CD4-positive, alpha-beta memory T cell (primary cell): ENCODE measurements around the gene CHST11. TPM values are rescaled to one million over a fixed set of nuclear protein-coding genes. Genes with fewer than 3 reads are reported as not detected.

Experiments used
- CTCF ChIA-PET: fragments of 350-600 bp; sonication (Branson Sonifier 250); formaldehyde crosslinking; loops from one replicate; lab custom pipeline; 2021; ENCODE audit warnings: inconsistent platforms; ENCODE audit not compliant: partially characterized antibody; lab: Charles Lee
- POLR2A ChIA-PET: fragments of 350-600 bp; sonication (Branson Sonifier 250); formaldehyde crosslinking; loops from one replicate; lab custom pipeline; 2021; ENCODE audit not compliant: partially characterized antibody; lab: Charles Lee
- DNase-seq, 5 donors: peaks; one replicate each; pipeline versions ENCODE4 v3.0.0 to v3.0.0-alpha.2; 2020 to 2022; ENCODE audit warnings: mixed read lengths in 1 of 5
- H3K27ac ChIP-seq: one replicate; pipeline ENCODE4 v1.7.0; 2013; ENCODE audit warnings: low read depth, low read length
- H3K27me3 ChIP-seq: 2 replicates; pipeline ENCODE4 v1.7.0; 2013; ENCODE audit warnings: mild to moderate bottlenecking, low read length, moderate library complexity; ENCODE audit not compliant: insufficient read depth
- H3K36me3 ChIP-seq: 2 replicates; pipeline ENCODE4 v1.7.0; 2013; ENCODE audit warnings: mild to moderate bottlenecking, low read length, moderate library complexity; ENCODE audit not compliant: insufficient read depth
- H3K4me1 ChIP-seq: 2 replicates; pipeline ENCODE4 v1.7.0; 2013; ENCODE audit warnings: mild to moderate bottlenecking, low read length, moderate library complexity; ENCODE audit not compliant: insufficient read depth
- H3K4me3 ChIP-seq, 2 donors: one replicate each; pipeline ENCODE4 v1.7.0; 2013; ENCODE audit warnings: low read length in 2 of 2, mild to moderate bottlenecking in 1 of 2
- H3K9me3 ChIP-seq, 2 donors: one replicate each; pipeline ENCODE4 v1.7.0; 2013; ENCODE audit warnings: low read length in 2 of 2, control low read depth in 1 of 2; ENCODE audit not compliant: control insufficient read depth in 1 of 2
- H3K27ac Mint-ChIP-seq, 7 donors: one replicate each; pipeline ENCODE4 v1.8.0; 2020 to 2021; ENCODE audit warnings: mixed read lengths in 7 of 7, mild to moderate bottlenecking in 6 of 7, inconsistent platforms in 3 of 7, moderate library complexity in 3 of 7
- H3K27me3 Mint-ChIP-seq, 2 donors: one replicate each; pipeline ENCODE4 v1.8.0; 2020 to 2021; ENCODE audit warnings: mixed read lengths in 2 of 2
- H3K36me3 Mint-ChIP-seq, 2 donors: one replicate each; pipeline ENCODE4 v1.8.0; 2020 to 2021; ENCODE audit warnings: mixed read lengths in 2 of 2, inconsistent platforms in 1 of 2, mild to moderate bottlenecking in 1 of 2
- H3K4me1 Mint-ChIP-seq, 4 donors: one replicate each; pipeline ENCODE4 v1.8.0; 2020 to 2021; ENCODE audit warnings: mixed read lengths in 4 of 4, mild to moderate bottlenecking in 1 of 4
- H3K4me3 Mint-ChIP-seq, 8 donors: one replicate each; pipeline ENCODE4 v1.8.0; 2020 to 2021; ENCODE audit warnings: mixed read lengths in 8 of 8, mild to moderate bottlenecking in 7 of 8, moderate library complexity in 6 of 8, inconsistent platforms in 3 of 8
- H3K9me3 Mint-ChIP-seq, 8 donors: one replicate each; pipeline ENCODE4 v1.8.0; 2020 to 2021; ENCODE audit warnings: mixed read lengths in 8 of 8, mild to moderate bottlenecking in 5 of 8, inconsistent platforms in 3 of 8, moderate library complexity in 1 of 8
- intact Hi-C: fragments of 100-400 bp; cut with micrococcal nuclease; formaldehyde crosslinking; loops from one replicate; pipeline ENCODE4 v1.15.1; 2023
- polyA plus RNA-seq, 2 donors: library from polyadenylated mRNA; unstranded; fragments of 300-500 nt; fragmentation: Illumina TruSeq; gene quantifications; one replicate each; pipeline ENCODE4 v1.2.3, GENCODE V29; 2021
- total RNA-seq, 2 experiments: library from RNA; stranded (reverse); gene quantifications; one replicate each; pipeline ENCODE4 v1.2.3, GENCODE V29; 2021

The CHST11 gene
- total and polyA plus RNA-seq, 4 experiments from 2014 or later = 55.1 to 64.6 (median 59.8) TPM

- POLR2A ChIA-PET = no interaction called here
- CTCF ChIA-PET = interaction anchor here (0.5 kb wide), 1 partner anchor 37 kb away, joined by 3 read pairs; no protein-coding TSS in a partner anchor
- Mint-ChIP-seq H3K27me3 (no peaks in the 10 kb centered on the region), H3K4me3 (no peak overlapping the region), H3K4me1 (peaks cover 40 to 83% (median 58%) of the 10 kb centered on the region in 4 donors), H3K9me3 (peaks cover 0 to 9% (median 0%) of the 10 kb centered on the region in 8 donors), H3K27ac (peak overlapping the region in 3 of 7 donors; percentile 67 to 82 (median 70)), H3K36me3 (peaks cover 0 to 22% of the 10 kb centered on the region in 2 donors)
- Histone ChIP-seq H3K36me3 (no peaks in the 10 kb centered on the region), H3K9me3 (no peaks in the 10 kb centered on the region), H3K4me1 (peaks cover 34% of the 10 kb centered on the region), H3K27ac (no peak overlapping the region), H3K27me3 (no peaks in the 10 kb centered on the region), H3K4me3 (no peak overlapping the region)
- intact Hi-C loops = no loop called here
- no peak for DNase-seq
Measured at GRCh38 chr12:104724992-104725585, 268.3 kb downstream of the CHST11 start.

DNA sequence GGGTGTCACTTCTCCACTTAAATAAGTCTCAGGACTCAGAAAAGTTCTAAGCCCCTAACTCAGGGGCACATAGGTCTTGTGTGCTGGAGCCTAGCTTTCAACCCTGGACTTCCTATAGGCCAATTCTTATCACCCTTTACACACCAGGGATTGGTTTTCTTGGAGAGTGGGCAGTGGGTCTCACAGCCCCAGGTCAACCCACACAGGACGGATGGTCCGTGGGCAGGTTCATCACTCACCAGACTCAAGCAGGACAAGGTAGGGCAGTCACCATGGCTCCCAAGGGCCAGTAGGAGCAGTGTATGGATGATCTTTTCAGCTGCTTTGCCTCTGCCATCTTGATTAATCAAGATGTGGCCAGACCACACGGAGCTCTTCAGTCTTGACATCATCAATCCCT is 268.9 kb downstream of the CHST11 start:
- no peaks in the 10 kb centered on the region for H3K9me3 ChIP-seq
- peaks cover 0 to 19% of the 10 kb centered on the region in 2 donors for H3K36me3 Mint-ChIP-seq
- DNase-seq = no peak

GRCh38 chr12:104727726-104728465 is 271.1 kb downstream of the CHST11 start:
- no peak overlapping the region for H3K27ac ChIP-seq
- peaks cover 33% of the 10 kb centered on the region for H3K4me1 ChIP-seq
- intact Hi-C loops = no loop called here
- H3K9me3 ChIP-seq = no peaks in the 10 kb centered on the region
- ChIA-PET CTCF (no interaction called here), POLR2A (interaction anchor here (1.3 kb wide), 1 partner anchor 8 kb away, joined by 3 read pairs; no protein-coding TSS in a partner anchor)
- peaks cover 0 to 5% (median 0%) of the 10 kb centered on the region in 8 donors for H3K9me3 Mint-ChIP-seq
- H3K27me3 ChIP-seq = no peaks in the 10 kb centered on the region
- H3K36me3 ChIP-seq = no peaks in the 10 kb centered on the region
- no peaks in the 10 kb centered on the region for H3K27me3 Mint-ChIP-seq
- peaks cover 0 to 18% of the 10 kb centered on the region in 2 donors for H3K36me3 Mint-ChIP-seq
- no peak overlapping the region for H3K4me3 ChIP-seq
- peak overlapping the region in 4 of 7 donors; percentile 4 to 62 (median 20) for H3K27ac Mint-ChIP-seq
- H3K4me3 Mint-ChIP-seq = no peak overlapping the region
- H3K4me1 Mint-ChIP-seq = peaks cover 32 to 80% (median 50%) of the 10 kb centered on the region in 4 donors
- DNase-seq = no peak

More for the DNA sequence above, 268.9 kb downstream of the CHST11 start:
- Mint-ChIP-seq H3K27ac (peak overlapping the region in 3 of 7 donors; percentile 61 to 82 (median 70)), H3K4me3 (no peak overlapping the region), H3K9me3 (peaks cover 0 to 6% (median 0%) of the 10 kb centered on the region in 8 donors), H3K27me3 (no peaks in the 10 kb centered on the region), H3K4me1 (peaks cover 39 to 82% (median 56%) of the 10 kb centered on the region in 4 donors)
- no peak overlapping the region for H3K27ac ChIP-seq
- CTCF ChIA-PET = no interaction called here
- no peaks in the 10 kb centered on the region for H3K36me3 ChIP-seq
- no peak overlapping the region for H3K4me3 ChIP-seq
- POLR2A ChIA-PET = no interaction called here
- intact Hi-C loops = no loop called here
- peaks cover 35% of the 10 kb centered on the region for H3K4me1 ChIP-seq
- no peaks in the 10 kb centered on the region for H3K27me3 ChIP-seq

DNA sequence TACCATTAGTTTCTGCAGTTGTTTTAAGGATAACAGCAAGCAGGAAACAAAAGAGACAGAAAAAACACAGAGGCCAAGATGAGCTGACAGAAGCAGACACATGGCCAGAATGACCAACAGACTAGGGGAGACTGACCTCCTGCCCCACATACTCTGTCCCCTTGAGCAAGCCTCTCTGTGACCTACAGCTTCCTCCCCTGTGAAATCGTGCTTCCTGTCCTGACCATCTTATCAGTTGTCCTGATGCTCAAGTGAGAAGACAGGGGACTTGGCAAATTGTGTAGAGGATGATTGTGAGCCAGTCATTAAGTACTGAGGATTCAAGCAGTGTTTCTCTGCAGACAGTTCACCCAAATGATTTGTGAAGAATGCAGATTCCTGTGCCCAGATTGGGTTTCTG is 272.3 kb downstream of the CHST11 start:
- H3K27me3 ChIP-seq = no peaks in the 10 kb centered on the region
- no peak overlapping the region for H3K27ac ChIP-seq
- intact Hi-C loops = no loop called here
- DNase-seq = no peak
- H3K4me3 ChIP-seq = no peak overlapping the region
- Mint-ChIP-seq H3K36me3 (peaks cover 0 to 18% of the 10 kb centered on the region in 2 donors), H3K27me3 (no peaks in the 10 kb centered on the region), H3K27ac (peak overlapping the region in 4 of 7 donors; percentile 12 to 87 (median 42)), H3K4me1 (peaks cover 31 to 78% (median 51%) of the 10 kb centered on the region in 4 donors), H3K4me3 (peak overlapping the region in 1 of 8 donors; percentile 4), H3K9me3 (peaks cover 0 to 5% (median 0%) of the 10 kb centered on the region in 8 donors)
- ChIA-PET CTCF (interaction anchor here (1.5 kb wide), 1 partner anchor 10 kb away, joined by 3 read pairs; no protein-coding TSS in a partner anchor), POLR2A (interaction anchor here (1.3 kb wide), 1 partner anchor 9 kb away, joined by 3 read pairs; no protein-coding TSS in a partner anchor)
- no peaks in the 10 kb centered on the region for H3K9me3 ChIP-seq
- no peaks in the 10 kb centered on the region for H3K36me3 ChIP-seq
- H3K4me1 ChIP-seq = peaks cover 40% of the 10 kb centered on the region

GRCh38 chr12:104729610-104730446 is 273.1 kb downstream of the CHST11 start:
- no peak overlapping the region for H3K27ac ChIP-seq
- Mint-ChIP-seq H3K4me3 (peak overlapping the region in 2 of 8 donors; percentile 4 to 13), H3K27me3 (no peaks in the 10 kb centered on the region), H3K36me3 (peaks cover 0 to 18% of the 10 kb centered on the region in 2 donors), H3K27ac (peak overlapping the region in 6 of 7 donors; percentile 32 to 87 (median 66)), H3K9me3 (peaks cover 0 to 5% (median 0%) of the 10 kb centered on the region in 8 donors), H3K4me1 (peaks cover 32 to 82% (median 54%) of the 10 kb centered on the region in 4 donors)
- H3K9me3 ChIP-seq = no peaks in the 10 kb centered on the region
- intact Hi-C loops = no loop called here
- H3K27me3 ChIP-seq = no peaks in the 10 kb centered on the region
- H3K4me3 ChIP-seq = no peak overlapping the region
- H3K4me1 ChIP-seq = peaks cover 47% of the 10 kb centered on the region
- no peaks in the 10 kb centered on the region for H3K36me3 ChIP-seq
- no peak for DNase-seq
- ChIA-PET CTCF (interaction anchor here (1.5 kb wide), 1 partner anchor 9 kb away, joined by 3 read pairs; no protein-coding TSS in a partner anchor), POLR2A (no interaction called here)

- Mint-ChIP-seq H3K4me1 (peaks cover 41 to 84% (median 61%) of the 10 kb centered on the region in 4 donors), H3K27me3 (no peaks in the 10 kb centered on the region), H3K4me3 (no peak overlapping the region), H3K9me3 (peaks cover 0 to 5% (median 0%) of the 10 kb centered on the region in 8 donors), H3K27ac (peak overlapping the region in 4 of 7 donors; percentile 7 to 81 (median 63)), H3K36me3 (peaks cover 0 to 18% of the 10 kb centered on the region in 2 donors)
- CTCF ChIA-PET = interaction anchor here (1.3 kb wide), 1 partner anchor 11 kb away, joined by 4 read pairs; no protein-coding TSS in a partner anchor
- Histone ChIP-seq H3K9me3 (no peaks in the 10 kb centered on the region), H3K4me1 (peaks cover 56% of the 10 kb centered on the region), H3K27me3 (no peaks in the 10 kb centered on the region), H3K27ac (no peak overlapping the region), H3K36me3 (no peaks in the 10 kb centered on the region), H3K4me3 (no peak overlapping the region)
- POLR2A ChIA-PET = no interaction called here
- intact Hi-C loops = no loop called here
- no peak for DNase-seq
Measured at GRCh38 chr12:104730763-104731162, 274.0 kb downstream of the CHST11 start.
